HG02571 (cell line): ENCODE results near the gene TREM1.
"Not testable (repeated sequence)": the region's sequence is repeated elsewhere in the genome, so short reads cannot be mapped to it uniquely, and the experiment has no call there.

Experiments
- ATAC-seq: cut with Tn5 transposase; IDR thresholded peaks from one replicate; pipeline ENCODE4 v1.9.1; 2021; ENCODE audit warnings: mild to moderate bottlenecking, moderate library complexity; ENCODE audit not compliant: unreplicated experiment

Gene TREM1

GRCh38 chr6:41297248-41297647 is 10.8 kb upstream of the TREM1 start:
- ATAC-seq, result not testable (repeated sequence)

- ATAC-seq, result no peak
Measured at GRCh38 chr6:41294214-41294872, 7.9 kb upstream of the TREM1 start.

- no peak for ATAC-seq
Measured at GRCh38 chr6:41291717-41292116, 5.2 kb upstream of the TREM1 start.

GRCh38 chr6:41289815-41290214 is 3.3 kb upstream of the TREM1 start:
- no peak for ATAC-seq

GRCh38 chr6:41288754-41289129 is 2.3 kb upstream of the TREM1 start:
- ATAC-seq, result no peak

GRCh38 chr6:41288030-41288753 is 1.7 kb upstream of the TREM1 start:
- ATAC-seq, result no peak

GRCh38 chr6:41284726-41285125 is 1.8 kb downstream of the TREM1 start:
- ATAC-seq, result no peak

- ATAC-seq, result no peak
Measured at GRCh38 chr6:41283600-41283999, 2.9 kb downstream of the TREM1 start.

- no peak for ATAC-seq
Measured at GRCh38 chr6:41280381-41281057, 6.0 kb downstream of the TREM1 start.

GRCh38 chr6:41278699-41279405 is 7.6 kb downstream of the TREM1 start:
- ATAC-seq, result no peak

GRCh38 chr6:41277605-41278004 is 8.9 kb downstream of the TREM1 start:
- ATAC-seq, result no peak

GRCh38 chr6:41275489-41275888 is 11.0 kb downstream of the TREM1 start:
- no peak for ATAC-seq

- no peak for ATAC-seq
Measured at GRCh38 chr6:41274256-41274655, 12.2 kb downstream of the TREM1 start.

- no peak for ATAC-seq
Measured at GRCh38 chr6:41273714-41274113, 12.8 kb downstream of the TREM1 start.

GRCh38 chr6:41272591-41273240 is 13.8 kb downstream of the TREM1 start:
- no peak for ATAC-seq

- ATAC-seq, result no peak
Measured at GRCh38 chr6:41271901-41272395, 14.5 kb downstream of the TREM1 start.

GRCh38 chr6:41269716-41270115 is 16.8 kb downstream of the TREM1 start:
- no peak for ATAC-seq

GRCh38 chr6:41269166-41269565 is 17.3 kb downstream of the TREM1 start:
- ATAC-seq, result no peak

GRCh38 chr6:41268478-41268877 is 18.0 kb downstream of the TREM1 start:
- ATAC-seq, result no peak

GRCh38 chr6:41266541-41266940 is 19.9 kb downstream of the TREM1 start:
- ATAC-seq, result no peak

GRCh38 chr6:41263267-41263666 is 23.2 kb downstream of the TREM1 start:
- no peak for ATAC-seq
